ENCODE results near the gene MORN1. TPM values are rescaled to one million over a fixed set of nuclear protein-coding genes. Genes with fewer than 3 reads are reported as not detected.

The MORN1 gene
- total and polyA plus RNA-seq, 2 of the 8 experiments (the other 6 are each of a cell fraction or from before 2014, with no cell fraction given), result 5.0 to 9.1 TPM

DNA sequence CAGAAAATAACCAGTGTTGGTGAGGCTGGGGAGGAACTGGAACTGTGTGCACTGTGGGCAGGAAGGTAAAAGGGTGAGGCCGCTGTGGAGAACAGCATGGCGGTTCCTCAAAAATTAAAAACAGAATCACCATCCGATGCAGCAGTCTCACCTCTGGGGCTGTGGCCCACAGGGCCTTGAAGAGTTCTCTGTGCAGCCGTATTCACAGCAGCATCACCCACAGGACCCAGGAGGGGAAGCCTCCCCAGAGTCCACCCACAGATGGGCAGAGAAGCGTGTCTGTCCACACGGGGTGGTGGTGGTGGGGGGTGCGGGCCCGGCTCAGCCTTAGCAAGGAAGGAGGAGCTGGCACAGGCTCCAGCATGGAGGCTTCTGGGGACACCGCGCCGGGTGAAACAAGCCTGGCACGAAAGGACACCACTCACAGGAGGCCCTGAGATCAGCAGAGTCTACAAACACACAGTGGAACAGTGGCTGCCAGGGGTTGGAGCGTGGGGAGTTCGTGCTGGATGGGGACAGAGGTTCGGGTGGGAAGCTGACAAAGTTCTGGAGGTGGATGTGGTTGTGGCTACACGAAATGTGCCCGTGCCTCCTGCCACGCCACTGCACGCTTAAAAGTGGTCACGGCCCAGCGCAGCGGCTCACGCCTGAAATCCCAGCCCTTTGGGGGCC lies 11.5 kb downstream of the MORN1 start (continued):
- TF ChIP-seq, protein P1, sequence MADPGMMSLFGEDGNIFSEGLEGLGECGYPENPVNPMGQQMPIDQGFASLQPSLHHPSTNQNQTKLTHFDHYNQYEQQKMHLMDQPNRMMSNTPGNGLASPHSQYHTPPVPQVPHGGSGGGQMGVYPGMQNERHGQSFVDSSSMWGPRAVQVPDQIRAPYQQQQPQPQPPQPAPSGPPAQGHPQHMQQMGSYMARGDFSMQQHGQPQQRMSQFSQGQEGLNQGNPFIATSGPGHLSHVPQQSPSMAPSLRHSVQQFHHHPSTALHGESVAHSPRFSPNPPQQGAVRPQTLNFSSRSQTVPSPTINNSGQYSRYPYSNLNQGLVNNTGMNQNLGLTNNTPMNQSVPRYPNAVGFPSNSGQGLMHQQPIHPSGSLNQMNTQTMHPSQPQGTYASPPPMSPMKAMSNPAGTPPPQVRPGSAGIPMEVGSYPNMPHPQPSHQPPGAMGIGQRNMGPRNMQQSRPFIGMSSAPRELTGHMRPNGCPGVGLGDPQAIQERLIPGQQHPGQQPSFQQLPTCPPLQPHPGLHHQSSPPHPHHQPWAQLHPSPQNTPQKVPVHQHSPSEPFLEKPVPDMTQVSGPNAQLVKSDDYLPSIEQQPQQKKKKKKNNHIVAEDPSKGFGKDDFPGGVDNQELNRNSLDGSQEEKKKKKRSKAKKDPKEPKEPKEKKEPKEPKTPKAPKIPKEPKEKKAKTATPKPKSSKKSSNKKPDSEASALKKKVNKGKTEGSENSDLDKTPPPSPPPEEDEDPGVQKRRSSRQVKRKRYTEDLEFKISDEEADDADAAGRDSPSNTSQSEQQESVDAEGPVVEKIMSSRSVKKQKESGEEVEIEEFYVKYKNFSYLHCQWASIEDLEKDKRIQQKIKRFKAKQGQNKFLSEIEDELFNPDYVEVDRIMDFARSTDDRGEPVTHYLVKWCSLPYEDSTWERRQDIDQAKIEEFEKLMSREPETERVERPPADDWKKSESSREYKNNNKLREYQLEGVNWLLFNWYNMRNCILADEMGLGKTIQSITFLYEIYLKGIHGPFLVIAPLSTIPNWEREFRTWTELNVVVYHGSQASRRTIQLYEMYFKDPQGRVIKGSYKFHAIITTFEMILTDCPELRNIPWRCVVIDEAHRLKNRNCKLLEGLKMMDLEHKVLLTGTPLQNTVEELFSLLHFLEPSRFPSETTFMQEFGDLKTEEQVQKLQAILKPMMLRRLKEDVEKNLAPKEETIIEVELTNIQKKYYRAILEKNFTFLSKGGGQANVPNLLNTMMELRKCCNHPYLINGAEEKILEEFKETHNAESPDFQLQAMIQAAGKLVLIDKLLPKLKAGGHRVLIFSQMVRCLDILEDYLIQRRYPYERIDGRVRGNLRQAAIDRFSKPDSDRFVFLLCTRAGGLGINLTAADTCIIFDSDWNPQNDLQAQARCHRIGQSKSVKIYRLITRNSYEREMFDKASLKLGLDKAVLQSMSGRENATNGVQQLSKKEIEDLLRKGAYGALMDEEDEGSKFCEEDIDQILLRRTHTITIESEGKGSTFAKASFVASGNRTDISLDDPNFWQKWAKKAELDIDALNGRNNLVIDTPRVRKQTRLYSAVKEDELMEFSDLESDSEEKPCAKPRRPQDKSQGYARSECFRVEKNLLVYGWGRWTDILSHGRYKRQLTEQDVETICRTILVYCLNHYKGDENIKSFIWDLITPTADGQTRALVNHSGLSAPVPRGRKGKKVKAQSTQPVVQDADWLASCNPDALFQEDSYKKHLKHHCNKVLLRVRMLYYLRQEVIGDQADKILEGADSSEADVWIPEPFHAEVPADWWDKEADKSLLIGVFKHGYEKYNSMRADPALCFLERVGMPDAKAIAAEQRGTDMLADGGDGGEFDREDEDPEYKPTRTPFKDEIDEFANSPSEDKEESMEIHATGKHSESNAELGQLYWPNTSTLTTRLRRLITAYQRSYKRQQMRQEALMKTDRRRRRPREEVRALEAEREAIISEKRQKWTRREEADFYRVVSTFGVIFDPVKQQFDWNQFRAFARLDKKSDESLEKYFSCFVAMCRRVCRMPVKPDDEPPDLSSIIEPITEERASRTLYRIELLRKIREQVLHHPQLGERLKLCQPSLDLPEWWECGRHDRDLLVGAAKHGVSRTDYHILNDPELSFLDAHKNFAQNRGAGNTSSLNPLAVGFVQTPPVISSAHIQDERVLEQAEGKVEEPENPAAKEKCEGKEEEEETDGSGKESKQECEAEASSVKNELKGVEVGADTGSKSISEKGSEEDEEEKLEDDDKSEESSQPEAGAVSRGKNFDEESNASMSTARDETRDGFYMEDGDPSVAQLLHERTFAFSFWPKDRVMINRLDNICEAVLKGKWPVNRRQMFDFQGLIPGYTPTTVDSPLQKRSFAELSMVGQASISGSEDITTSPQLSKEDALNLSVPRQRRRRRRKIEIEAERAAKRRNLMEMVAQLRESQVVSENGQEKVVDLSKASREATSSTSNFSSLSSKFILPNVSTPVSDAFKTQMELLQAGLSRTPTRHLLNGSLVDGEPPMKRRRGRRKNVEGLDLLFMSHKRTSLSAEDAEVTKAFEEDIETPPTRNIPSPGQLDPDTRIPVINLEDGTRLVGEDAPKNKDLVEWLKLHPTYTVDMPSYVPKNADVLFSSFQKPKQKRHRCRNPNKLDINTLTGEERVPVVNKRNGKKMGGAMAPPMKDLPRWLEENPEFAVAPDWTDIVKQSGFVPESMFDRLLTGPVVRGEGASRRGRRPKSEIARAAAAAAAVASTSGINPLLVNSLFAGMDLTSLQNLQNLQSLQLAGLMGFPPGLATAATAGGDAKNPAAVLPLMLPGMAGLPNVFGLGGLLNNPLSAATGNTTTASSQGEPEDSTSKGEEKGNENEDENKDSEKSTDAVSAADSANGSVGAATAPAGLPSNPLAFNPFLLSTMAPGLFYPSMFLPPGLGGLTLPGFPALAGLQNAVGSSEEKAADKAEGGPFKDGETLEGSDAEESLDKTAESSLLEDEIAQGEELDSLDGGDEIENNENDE (IDR thresholded peaks at IDR 0.05; ENCODE audit: insufficient replicate concordance, low read length), result no peak
- TF ChIP-seq RNF2 (IDR thresholded peaks at IDR 0.05; ENCODE audit: borderline replicate concordance, low read depth, low read length, missing control alignments, poor library complexity, severe bottlenecking) (no peak), KDM4A (IDR thresholded peaks at IDR 0.05; ENCODE audit: low read depth, low read length, severe bottlenecking) (no peak), EZH2 (IDR thresholded peaks at IDR 0.05; ENCODE audit: low read depth, low read length, severe bottlenecking) (no peak), SIX5 (IDR thresholded peaks at IDR 0.05; ENCODE audit: low read depth, low read length) (no peak), TBP (IDR thresholded peaks at IDR 0.05; ENCODE audit: low read depth, low read length) (no peak)

All from H1 (cell line).